ENCODE results near the gene NBEA. TPM values are rescaled to one million over a fixed set of nuclear protein-coding genes. Genes with fewer than 3 reads are reported as not detected.

Gene NBEA
- total RNA-seq, 1 experiment from 2014 or later, result 4.1 TPM

GRCh38 chr13:35136585-35136984 lies 194.5 kb downstream of the NBEA start:
- no TSS peak for BruUV-seq (replicated peaks)
- Histone ChIP-seq H3K4me3 (replicated peaks in 1 of 2; ENCODE audit: low read depth in 1 of 2, low read length in 2 of 2) (no peak overlapping the region), H3K4me1 (ENCODE audit: control insufficient read depth in 1 of 2, insufficient read depth in 2 of 2, low read length in 2 of 2) (no peaks in the 10 kb centered on the region), H3K79me2 (ENCODE audit: insufficient read depth, low read length) (no peaks in the 10 kb centered on the region), H3K4me2 (ENCODE audit: low read length) (no peak overlapping the region), H3K9me2 (ENCODE audit: insufficient read depth) (no peaks in the 10 kb centered on the region), H3K36me3 (ENCODE audit: control insufficient read depth in 1 of 2, insufficient read depth in 2 of 2, low read length in 2 of 2) (no peaks in the 10 kb centered on the region), H3K27me3 (ENCODE audit: insufficient read depth, low read length) (no peaks in the 10 kb centered on the region), H2AFZ (ENCODE audit: low read depth, low read length, poor library complexity, severe bottlenecking) (no peak overlapping the region), H4K20me1 (ENCODE audit: insufficient read depth) (no peaks in the 10 kb centered on the region), H3K9me3 (ENCODE audit: control insufficient read depth in 1 of 2, insufficient read depth in 1 of 2, low read depth in 1 of 2, low read length in 2 of 2) (no peaks in the 10 kb centered on the region), H3K9ac (ENCODE audit: low read length) (no peak overlapping the region), H3K27ac (ENCODE audit: low read depth, low read length) (no peak overlapping the region)
- POLR2A ChIA-PET, result no interaction called here
- CTCF ChIA-PET, result no interaction called here
- TF ChIP-seq ZFX (IDR thresholded peaks at IDR 0.05), result no peak
- no peak for TF ChIP-seq JUND (IDR thresholded peaks at IDR 0.05)
- no peak for TF ChIP-seq CEBPB (IDR thresholded peaks at IDR 0.05; ENCODE audit: low read depth)
- no peak for TF ChIP-seq TCF7L2 (IDR thresholded peaks at IDR 0.05; ENCODE audit: borderline replicate concordance, extremely low read depth, insufficient read depth, insufficient read length)
- TF ChIP-seq CTCF (IDR thresholded peaks at IDR 0.05 in 2 of 3, conservative IDR thresholded peaks at IDR 0.05 in 1 of 3; ENCODE audit: borderline replicate concordance in 1 of 3, insufficient read depth in 1 of 3, low read depth in 2 of 3, low read length in 2 of 3), result no peak
- no peak for TF ChIP-seq SIN3A (IDR thresholded peaks at IDR 0.05; ENCODE audit: low read depth)
- TF ChIP-seq RAD21 (IDR thresholded peaks at IDR 0.05; ENCODE audit: low read depth), result no peak
- TF ChIP-seq ATF3 (IDR thresholded peaks at IDR 0.05), result no peak
- no peak for TF ChIP-seq ELF1 (IDR thresholded peaks at IDR 0.05; ENCODE audit: borderline replicate concordance, low read depth)
- no peak for TF ChIP-seq SRF (IDR thresholded peaks at IDR 0.05; ENCODE audit: low read depth)
- no peak for TF ChIP-seq SP1 (IDR thresholded peaks at IDR 0.05; ENCODE audit: low read depth)
- no peak for TF ChIP-seq ZBTB33 (IDR thresholded peaks at IDR 0.05; ENCODE audit: extremely low read depth, insufficient replicate concordance, low read length)
- DNase-seq (ENCODE audit: low read depth, low spot score) (no peak), ATAC-seq (no peak)
- RAD21 ChIA-PET (ENCODE audit: low non-redundant PET in 1 of 2, low total read pairs in 2 of 2, uncharacterized antibody in 2 of 2, unreplicated experiment in 2 of 2), result no interaction called here
- intact Hi-C loops (cut with micrococcal nuclease), result no loop called here
